Right lobe of liver (tissue), 6 donors: ENCODE measurements around the gene EMC10. TPM values are rescaled to one million over a fixed set of nuclear protein-coding genes. Genes with fewer than 3 reads are reported as not detected.
A peak's percentile ranks its signal among the peaks of the same experiment; 100 is the strongest.

Experiments used
- ATAC-seq, 4 donors: fragments of 200-7000 bp; cut with Tn5 transposase; one replicate each; pipeline ENCODE4 v1.9.1; 2020; ENCODE audit warnings: mild to moderate bottlenecking in 4 of 4, moderate library complexity in 4 of 4
- DNase-seq, 3 donors: peaks; one replicate each; pipeline ENCODE4 v3.0.0-alpha.2; 2020
- H3K27ac ChIP-seq, 3 donors: fragments of 200-600 bp; one replicate each; pipeline ENCODE4 v1.8.0; 2022
- H3K27me3 ChIP-seq, 2 donors: fragments of 200-600 bp; one replicate each; pipeline ENCODE4 v1.8.0; 2022
- H3K36me3 ChIP-seq, 4 donors: fragments of 200-600 bp; sonication (generic) in 1 of 4; one replicate each; pipeline versions ENCODE4 v1.5.1 to v1.8.0; 2017 to 2022; ENCODE audit warnings: control low read depth in 1 of 4
- H3K4me1 ChIP-seq, 4 donors: fragments of 200-600 bp; sonication (generic) in 1 of 4; one replicate each; pipeline versions ENCODE4 v1.5.1 to v1.8.0; 2017 to 2022; ENCODE audit warnings: control low read depth in 1 of 4
- H3K4me3 ChIP-seq, 3 donors: fragments of 200-600 bp; one replicate each; pipeline ENCODE4 v1.8.0; 2022
- H3K9me3 ChIP-seq, 4 donors: fragments of 200-600 bp; sonication (generic) in 1 of 4; one replicate each; pipeline versions ENCODE4 v1.5.1 to v1.8.0; 2017 to 2022; ENCODE audit warnings: control low read depth in 1 of 4
- CTCF ChIP-seq, 4 donors: fragments of 200-600 bp in 3 of 4; fragments of 450-650 bp in 1 of 4; IDR thresholded peaks; one replicate each; pipeline versions ENCODE4 v1.5.1 to v1.8.0; 2016 to 2022; ENCODE audit warnings: antibody characterized with exemption in 4 of 4, mild to moderate bottlenecking in 2 of 4
- POLR2A ChIP-seq: fragments of 450-650 bp; IDR thresholded peaks from one replicate; pipeline ENCODE4 v1.6.1; 2017; ENCODE audit warnings: antibody characterized with exemption, mild to moderate bottlenecking
- WGBS: methylation state at CpG from one replicate; pipeline ENCODE4 v1.1.6; 2018; ENCODE audit warnings: low coverage, low lambda C conversion rate; ENCODE audit not compliant: insufficient coverage; ENCODE audit errors: missing lambda C conversion rate; 5-methylcytosine and 5-hydroxymethylcytosine counted together
- intact Hi-C, 2 donors: fragments of 100-400 bp; cut with DNase I; formaldehyde crosslinking; loops; one replicate each; pipeline versions ENCODE4 v1.11.2 to v1.14.1; 2022
- total RNA-seq, 6 experiments: library from RNA; depleted of rRNA in 2 of 6; stranded (reverse); fragments of >200 nt in 2 of 6; fragmentation: NEBNext Ultra II Directional in 3 of 6; extraction: Animal tissue kit (Norgen Biotek cat#: 25700) in 3 of 6; gene quantifications; one replicate each; pipeline versions ENCODE4 v1.1.0 to v1.2.4, GENCODE V29; 2016 to 2023
- donor health status: DM: no; HTN: yes; CAD: no.
- donor health status: DM: no; HTN: no; CAD: no.
- donor health status: DM: no; HTN: no; CAD: no.
- donor health status: DM: no; HTN: yes; CAD: no.
- donor health status: DM: no; HTN: yes; CAD: no.

EMC10 gene
- total RNA-seq, 6 experiments from 2014 or later, result 48.6 to 82.8 (median 74.2) TPM

GRCh38 chr19:50464348-50464747, 12.0 kb upstream of the EMC10 start:
- Histone ChIP-seq H3K4me1 (peaks cover 0 to 7% (median 0%) of the 10 kb centered on the region in 4 donors), H3K9me3 (no peaks in the 10 kb centered on the region), H3K36me3 (no peaks in the 10 kb centered on the region), H3K27ac (no peak overlapping the region), H3K4me3 (no peak overlapping the region), H3K27me3 (no peaks in the 10 kb centered on the region)
- DNase-seq (no peak), ATAC-seq (no peak)
- TF ChIP-seq CTCF (IDR thresholded peaks at IDR 0.05), result no peak
- no peak for TF ChIP-seq POLR2A
- intact Hi-C loops, result no loop called here
- WGBS, result no CpG with 5 or more reads among the region's 19 CpGs

GRCh38 chr19:50465000-50465399, 11.3 kb upstream of the EMC10 start:
- Histone ChIP-seq H3K27me3 (no peaks in the 10 kb centered on the region), H3K36me3 (no peaks in the 10 kb centered on the region)
- intact Hi-C loops, result no loop called here

GRCh38 chr19:50465986-50466705, 10.2 kb upstream of the EMC10 start:
- WGBS, result 80% methylated on average over 2 of the region's 29 CpGs
- Histone ChIP-seq H3K4me3 (no peak overlapping the region), H3K36me3 (no peaks in the 10 kb centered on the region), H3K27ac (no peak overlapping the region), H3K4me1 (peaks cover 0 to 7% (median 0%) of the 10 kb centered on the region in 4 donors), H3K9me3 (no peaks in the 10 kb centered on the region), H3K27me3 (no peaks in the 10 kb centered on the region)
- TF ChIP-seq POLR2A (no peak), CTCF (IDR thresholded peaks at IDR 0.05) (no peak)
- intact Hi-C loops, result no loop called here
- DNase-seq, result no peak
- ATAC-seq, result no peak

More at GRCh38 chr19:50465000-50465399, 11.3 kb upstream of the EMC10 start:
- ATAC-seq (peak in 3 of 4 donors; percentile 26 to 61 (median 54)), DNase-seq (no peak)
- TF ChIP-seq CTCF (IDR thresholded peaks at IDR 0.05), result no peak
- no peak overlapping the region for H3K4me3 ChIP-seq
- peaks cover 0 to 7% (median 0%) of the 10 kb centered on the region in 4 donors for H3K4me1 ChIP-seq
- no peaks in the 10 kb centered on the region for H3K9me3 ChIP-seq
- no peak overlapping the region for H3K27ac ChIP-seq
- WGBS, result 26% methylated on average over 11 of the region's 13 CpGs

DNA sequence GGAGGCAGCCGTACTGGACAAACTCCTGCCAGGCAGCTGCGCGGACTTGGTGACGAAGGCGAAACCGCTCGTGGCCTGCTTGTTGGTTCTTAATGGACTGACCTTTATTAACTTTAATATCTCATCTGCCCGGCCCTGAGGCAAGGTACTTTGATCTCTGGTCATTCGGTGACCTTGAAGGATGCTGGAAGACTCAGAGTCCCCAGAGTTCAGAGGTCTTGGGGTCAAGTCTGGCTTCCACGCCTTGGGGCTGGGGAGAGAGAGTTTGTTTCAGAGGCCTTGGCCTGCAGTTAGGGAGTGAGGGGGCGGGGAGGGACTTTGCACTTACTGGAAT, 9.6 kb upstream of the EMC10 start:
- ATAC-seq (no peak), DNase-seq (no peak)
- Histone ChIP-seq H3K27ac (no peak overlapping the region), H3K27me3 (no peaks in the 10 kb centered on the region), H3K4me3 (no peak overlapping the region), H3K9me3 (no peaks in the 10 kb centered on the region), H3K36me3 (no peaks in the 10 kb centered on the region), H3K4me1 (peaks cover 0 to 7% (median 0%) of the 10 kb centered on the region in 4 donors)
- intact Hi-C loops, result no loop called here
- TF ChIP-seq POLR2A (no peak), CTCF (IDR thresholded peaks at IDR 0.05) (no peak)
- WGBS, result 53% methylated on average over 3 of the region's 11 CpGs
